Putamen (tissue), 1 donor: ENCODE results near the gene LHX4.

Experiments used
- DNase-seq: peaks from one replicate; pipeline ENCODE4 v3.0.0-alpha.2; 2016; ENCODE audit warnings: low spot score

The LHX4 gene

DNA sequence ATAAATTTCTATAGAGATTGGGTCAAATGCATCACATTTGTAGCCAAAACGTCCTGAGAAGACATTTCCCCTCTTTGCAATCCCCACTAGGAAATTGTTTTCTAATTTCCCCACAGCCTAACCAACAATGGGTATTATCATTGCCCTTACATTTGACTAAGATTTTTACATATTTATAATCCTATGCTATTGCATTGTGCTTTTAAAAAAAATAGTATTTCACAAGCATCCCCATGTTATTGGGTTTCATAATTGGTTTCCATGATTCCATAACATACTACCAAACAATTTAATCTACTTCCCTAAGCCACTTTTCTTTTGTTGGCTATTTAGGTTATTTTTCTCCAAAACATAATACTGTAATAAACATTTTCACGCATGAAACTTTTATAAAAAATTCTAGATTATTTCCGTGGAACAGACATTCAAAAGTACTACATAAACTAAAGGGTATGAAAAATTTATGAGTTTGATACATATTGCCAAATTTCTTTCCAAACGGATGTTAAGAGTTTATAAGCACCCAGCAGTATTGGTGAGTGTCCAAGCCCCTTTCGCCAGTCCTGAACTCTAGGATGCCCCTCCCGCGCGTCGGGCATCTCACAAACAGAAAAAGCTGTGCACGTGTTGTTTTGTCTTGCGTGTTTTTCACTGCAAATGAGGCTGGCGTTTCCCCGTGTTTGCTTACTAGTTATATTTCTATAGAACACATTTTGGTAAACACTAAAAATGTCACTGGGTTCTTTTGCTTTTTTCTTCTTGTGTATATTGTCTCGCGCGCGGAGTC is 2.0 kb upstream of the LHX4 start:
- DNase-seq: no peak

DNA sequence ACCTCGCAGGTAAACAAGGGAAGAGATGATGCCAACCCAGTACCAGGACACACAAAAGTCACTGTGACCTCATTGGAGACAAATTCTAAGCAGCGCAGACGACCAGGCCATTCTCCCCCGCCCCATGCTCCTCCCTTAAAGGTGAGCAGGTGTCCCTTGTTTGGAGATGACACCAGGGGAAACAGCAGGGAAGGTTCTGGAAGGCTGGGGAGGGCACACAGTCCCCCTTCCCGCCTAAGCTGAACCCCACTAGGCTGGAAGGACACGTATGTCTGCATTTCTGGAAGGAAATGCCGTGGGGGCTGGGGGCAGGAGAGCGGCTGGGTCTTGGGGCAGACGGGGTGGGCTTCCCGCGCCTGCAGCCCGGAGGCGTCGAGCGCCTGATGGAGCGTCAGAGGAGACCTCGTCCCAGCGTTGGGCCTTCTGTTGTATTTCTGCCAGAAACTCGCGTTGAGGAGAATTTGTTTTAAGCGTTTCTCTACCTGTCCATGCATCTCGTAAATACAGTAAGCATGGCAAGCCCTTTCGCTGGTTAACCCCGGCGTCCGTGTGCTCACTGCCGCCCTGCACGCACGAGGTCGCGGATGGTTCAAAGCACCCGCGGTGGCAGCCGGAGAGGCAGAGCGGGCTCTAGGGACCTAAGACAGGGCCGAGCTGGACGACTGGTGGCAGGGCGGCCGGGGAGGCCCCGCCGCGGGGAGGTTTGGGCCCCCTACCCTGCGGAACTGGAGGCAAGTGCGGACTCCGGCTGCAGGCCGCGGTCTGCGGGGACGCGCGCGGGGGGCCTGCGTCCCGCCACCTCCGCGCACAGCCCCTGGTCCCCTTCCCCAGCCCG is 1.2 kb upstream of the LHX4 start:
- no peak for DNase-seq

DNA sequence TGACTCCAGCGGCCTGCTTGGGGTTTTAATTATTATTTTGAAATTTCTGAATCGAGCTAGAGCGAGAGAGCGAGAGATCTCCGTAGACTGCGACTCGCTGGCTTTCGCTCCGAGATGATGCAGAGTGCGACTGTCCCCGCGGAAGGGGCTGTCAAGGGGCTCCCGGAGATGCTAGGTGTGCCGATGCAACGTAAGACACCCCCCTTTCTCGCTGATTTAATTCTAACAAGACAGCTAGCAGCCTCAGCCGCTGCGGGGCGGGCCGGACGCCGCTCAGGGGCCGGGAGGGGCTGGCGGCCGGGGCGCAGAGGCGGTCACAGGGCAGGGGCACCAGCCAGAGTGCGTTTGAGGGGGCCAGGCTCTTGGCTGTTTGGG is 339 bp downstream of the LHX4 start:
- DNase-seq: no peak

DNA sequence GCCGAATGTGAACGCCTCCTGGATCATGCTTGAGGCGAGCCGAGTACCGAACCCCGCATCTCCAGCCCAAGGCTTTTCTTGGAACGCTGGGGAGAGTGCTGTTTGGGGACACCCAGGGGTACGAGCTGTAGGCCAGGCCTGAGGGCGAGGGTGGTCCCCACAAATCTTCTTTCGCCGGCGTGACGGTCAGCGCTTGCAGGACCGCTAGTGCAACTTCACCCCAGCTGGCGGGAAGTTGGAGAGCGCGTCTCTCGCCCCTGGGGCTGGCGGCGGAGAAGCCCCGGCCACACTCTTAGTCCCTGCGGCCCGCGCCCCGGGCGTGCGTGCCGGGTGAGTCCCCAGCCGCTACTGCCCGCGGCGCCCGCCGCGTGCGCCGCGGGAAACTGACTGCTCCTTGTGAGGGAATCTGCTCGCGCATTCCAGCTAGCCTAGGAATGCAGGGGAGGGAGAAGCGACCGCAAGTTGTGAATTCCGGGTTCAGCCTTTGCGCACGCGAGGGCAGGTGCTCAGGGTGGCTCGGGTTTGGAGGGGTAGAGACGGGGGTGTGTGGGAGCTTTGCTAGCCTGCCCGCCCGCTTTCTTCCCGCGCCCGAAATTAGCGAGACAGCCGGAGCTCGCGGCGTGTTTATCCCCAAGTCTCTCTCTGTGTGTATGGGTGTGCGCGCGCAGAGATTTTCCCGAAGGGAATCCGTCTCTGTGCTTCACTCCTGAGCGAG is 884 bp downstream of the LHX4 start:
- no peak for DNase-seq

DNA sequence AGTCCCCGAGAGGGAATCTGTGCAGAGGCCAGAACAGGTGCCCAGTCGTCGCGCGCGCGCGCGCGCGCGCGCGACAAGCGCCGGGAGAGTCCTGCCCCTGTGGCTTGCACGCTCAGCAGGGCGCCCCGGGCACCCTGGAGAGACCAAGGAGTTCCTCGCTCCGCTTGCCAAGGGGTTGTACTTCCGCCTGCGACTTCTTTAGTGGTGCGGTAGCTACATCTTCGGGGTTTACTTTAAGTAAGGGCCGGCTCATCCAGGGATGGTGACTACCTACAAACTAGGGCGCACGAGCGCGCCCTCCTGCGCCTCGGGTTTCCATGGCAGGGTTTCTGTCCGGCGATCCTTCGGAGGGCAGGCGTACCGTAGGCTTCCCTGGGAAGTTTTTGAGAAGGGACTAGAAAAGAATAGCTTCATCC is 1.4 kb downstream of the LHX4 start:
- no peak for DNase-seq

DNA sequence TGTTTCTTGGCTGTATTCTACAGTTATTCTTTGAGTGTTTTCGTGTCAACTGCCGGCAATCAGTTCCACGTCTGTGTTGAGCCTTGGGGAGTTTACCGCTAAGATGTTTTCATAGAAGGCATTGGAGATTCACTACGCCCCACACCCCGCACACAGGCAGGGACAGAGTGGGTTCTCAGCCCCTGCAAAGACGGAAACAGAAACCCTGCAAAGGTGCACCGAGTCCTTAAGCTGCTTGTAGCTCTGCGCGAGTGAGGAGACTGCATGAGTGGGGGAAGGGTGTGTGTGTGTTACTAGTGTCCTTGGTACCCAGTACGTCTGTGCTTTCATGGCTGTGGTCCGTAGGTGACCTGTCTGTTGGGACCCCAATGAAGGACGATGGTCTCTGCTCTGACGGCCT is 1.9 kb downstream of the LHX4 start:
- DNase-seq: no peak

DNA sequence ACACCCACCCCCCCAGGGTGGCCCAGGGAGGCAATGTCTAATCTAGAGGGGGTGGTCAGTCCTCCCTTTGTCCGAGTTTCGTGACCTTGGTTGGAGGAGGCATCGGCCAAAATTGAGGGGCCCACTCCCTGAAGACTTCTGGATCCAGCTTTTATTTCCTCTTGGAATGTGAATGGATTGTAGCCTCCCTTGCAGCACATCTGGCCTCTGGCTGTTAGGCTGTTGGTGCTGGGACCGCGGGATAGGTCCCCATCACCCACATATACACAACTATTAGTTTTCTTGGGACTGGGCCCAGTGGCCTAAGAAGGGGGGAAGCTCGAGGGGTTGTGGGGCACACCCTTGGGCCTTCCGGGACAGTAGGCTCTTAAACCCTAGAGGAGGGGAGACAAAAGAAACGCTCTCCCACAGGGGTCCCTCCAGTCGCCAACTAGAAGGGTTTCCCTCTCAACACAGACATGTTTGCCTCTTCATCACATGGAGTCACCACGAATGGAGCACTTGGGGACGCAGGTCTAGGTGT is 2.5 kb downstream of the LHX4 start:
- DNase-seq: no peak

DNA sequence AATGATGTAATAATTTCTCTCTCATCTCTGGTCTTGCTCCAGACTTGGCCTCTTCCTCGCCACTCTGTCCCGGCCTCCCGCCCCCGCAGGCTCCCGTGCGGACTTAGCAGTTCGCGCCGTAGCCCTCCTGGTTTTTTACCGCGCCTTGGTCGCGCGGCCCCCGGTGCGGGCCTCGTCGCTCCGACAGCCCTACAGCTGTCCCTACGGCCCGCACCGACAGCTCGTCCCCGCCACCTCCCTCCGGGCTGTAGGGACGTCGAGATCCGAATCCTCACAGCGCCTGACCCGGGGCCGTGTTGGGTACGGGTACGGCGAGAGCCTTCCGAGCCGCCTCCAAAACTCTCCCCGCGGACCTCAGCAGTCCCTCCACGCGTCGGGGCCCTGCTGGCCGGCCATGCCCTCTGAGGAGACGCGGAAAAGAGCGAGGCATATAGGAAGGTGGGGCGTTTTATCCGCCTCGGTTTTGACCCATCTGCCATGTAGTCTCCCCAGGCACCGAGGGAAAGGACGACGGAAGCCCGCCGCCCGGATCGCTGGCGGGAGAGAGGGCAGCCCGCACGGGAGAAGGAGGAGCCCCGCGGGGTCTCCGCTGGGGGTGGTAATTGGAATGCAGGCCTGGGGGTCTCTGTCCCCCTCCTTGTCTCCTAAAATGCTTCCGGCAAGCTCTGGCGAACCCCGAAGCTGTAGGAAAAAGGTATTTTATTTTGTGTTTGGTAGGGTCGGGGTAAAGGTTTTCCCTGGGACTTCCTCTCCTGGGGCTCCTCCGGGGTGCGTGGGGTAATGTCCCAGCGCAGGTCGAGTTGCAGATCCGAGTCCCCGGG is 3.3 kb downstream of the LHX4 start:
- no peak for DNase-seq

DNA sequence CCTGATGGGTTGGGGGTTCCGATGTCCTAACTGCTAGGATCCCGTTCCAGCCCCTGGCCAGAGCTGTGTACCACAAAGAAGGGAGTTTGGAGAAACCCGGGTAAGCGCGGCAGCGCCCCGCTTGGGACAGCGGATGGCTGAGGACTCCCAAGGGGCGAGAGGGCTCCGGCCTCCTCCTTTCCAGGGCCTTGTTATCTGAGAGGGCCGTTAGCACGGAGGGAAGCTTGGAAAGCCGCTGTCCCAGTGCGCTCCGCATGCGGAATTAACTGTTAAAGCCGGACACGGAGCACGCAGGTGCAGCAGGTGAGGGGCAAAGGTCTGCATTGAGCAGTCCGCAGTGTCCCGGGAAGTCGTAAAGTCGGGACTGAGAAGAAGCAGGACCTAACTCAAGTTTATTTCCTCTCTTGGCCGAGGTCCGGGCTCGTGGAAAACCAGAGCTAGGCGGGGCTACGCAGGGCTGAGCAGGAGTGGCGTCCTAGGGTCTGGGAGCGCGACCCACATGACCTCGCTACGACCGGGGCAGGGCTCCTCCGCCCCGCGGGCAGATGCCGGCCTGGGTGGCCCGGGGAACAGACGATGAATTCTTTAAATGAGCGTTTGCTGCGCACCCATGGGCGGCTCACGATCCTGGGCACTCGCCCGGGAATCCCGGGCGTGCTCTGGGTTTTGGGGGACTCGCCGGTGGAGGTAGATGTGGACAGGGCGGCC is 4.5 kb downstream of the LHX4 start:
- no peak for DNase-seq

DNA sequence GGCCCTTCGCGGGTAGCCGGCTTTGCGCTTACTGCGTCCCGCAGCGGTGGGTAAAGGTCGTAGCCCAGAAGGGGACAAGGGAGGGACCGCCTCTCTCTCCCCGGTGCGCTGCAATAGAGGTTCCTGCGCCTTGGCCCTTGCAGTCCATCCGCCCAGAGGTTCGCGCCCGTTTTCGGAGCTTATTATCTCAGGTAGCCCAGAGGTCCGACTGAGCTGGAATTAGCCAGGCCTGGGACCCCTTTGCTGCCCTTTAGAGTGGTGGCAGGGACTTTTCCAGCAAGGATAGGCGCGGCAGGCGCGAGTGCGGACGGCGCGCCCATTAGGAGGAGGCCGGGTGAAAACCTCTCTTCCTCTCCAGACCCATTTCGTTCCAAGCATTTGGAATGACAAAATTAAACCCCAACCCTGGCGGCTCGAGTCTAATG is 5.0 kb downstream of the LHX4 start:
- DNase-seq: no peak

DNA sequence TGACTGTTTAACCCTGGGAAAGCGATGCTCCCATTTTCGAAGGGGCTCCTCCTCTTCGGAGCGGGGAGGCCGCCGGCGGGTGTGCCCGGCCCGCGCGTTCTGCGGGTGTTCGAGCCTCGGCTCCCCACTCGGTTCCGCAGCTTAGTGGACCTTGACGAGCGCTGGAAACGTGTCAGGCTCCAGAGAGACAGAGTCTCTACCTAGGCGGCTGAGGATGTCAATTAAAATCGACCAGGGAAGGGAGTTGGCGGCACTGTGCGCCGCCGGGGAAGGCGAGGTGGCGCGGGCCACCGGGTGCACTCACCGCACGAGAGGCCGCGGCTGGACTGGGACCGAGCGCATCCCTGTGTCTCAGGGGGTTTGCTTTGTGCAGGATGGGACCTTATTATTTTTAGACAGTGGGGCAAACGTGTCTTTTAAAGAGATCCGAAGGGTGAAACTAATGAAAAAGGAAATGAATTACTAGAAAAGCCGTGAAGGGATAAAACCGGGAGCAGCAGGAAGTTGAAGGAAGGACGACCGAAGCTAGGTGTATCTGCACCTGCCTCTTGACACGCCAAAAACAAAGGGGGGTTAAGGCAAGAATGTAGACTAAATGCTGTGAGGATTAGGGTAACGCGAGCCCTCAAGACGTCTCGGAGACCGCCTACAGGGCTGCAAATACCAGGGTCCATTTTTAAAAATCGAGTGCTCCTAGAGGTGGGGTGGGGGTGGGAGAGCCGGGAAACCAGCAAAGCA is 5.6 kb downstream of the LHX4 start:
- no peak for DNase-seq

DNA sequence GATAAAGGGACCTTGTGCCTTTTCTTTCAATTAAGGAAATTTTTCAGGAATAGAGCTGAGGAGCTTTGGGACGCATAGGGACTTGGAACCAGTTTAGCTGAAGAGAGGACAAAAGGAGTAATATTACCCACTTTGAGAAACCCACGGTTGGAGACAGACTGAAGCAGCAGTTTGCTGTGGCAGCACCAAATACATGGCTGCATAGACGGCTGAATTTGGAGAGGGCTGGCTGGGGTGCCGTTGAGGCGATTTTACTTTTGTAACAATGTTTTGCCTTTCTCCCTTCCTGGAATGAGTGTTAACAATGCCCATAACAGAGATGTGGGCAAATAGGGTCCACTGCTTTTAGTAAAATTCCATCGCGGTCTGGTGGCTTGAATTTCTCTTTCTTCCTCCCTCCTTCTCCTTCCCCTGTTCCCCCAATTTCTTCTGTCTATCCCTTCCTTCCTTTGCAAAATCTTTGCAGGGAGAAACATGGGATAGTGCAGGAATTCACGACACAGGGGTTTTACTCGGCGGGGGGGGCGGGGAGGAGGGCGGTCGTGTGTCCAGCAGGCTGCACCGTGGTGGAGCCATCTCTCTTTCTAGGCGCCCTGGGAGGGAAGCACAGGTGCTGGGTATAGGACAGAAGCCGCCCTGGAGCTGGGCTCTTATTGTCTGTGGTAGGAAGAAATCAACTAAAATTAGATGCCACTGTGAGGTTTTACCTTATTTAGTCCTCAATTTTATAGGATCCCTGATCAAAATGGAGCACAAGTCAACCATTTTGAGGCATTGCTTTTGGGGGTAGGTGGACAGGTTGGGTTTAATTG is 6.8 kb downstream of the LHX4 start:
- DNase-seq: no peak

DNA sequence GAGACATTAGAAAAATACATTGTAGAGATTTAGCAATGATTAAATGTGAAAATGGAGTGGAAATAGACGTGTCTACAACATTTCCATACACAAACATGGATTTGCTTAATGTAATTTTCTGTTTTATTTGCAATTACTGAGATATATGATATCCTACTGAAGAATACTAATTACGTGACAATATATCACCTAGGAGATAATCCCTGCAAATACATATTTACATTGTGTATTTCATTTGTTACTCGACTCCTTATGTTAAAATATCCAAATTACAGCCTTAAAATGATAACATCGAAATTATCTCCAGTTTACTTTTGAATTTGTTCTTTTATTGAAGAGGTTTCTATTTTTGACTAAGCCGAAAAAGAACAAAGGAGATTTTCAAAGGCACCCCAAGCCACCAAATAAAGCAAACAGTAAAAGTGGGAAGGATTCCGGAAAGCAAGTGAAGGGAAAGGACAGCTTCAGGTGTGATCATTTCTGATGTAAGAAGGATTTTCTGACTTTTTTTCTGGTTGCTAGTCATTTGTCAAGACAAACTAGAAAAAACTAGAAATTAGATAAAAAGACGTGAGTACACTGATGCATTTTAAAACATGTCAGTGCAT is 7.9 kb downstream of the LHX4 start:
- no peak for DNase-seq

DNA sequence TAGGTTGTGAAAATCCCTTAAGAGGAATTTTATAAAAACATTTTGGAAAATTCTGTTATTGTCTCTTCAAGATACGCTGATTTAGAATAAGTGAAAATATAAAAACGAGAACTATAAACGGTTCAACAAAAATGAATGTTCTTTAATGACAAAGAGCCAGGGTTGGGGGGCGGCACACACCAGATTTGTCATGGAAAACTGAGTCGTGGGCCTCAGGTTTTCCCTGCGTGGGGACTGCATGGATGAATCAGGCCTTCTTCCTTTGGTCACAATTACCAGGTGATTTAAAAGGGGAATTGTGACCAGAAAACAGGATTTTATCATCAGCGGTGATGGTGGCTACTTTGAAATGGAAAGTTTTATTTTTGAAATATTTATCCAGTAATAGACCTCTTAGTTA is 8.6 kb downstream of the LHX4 start:
- no peak for DNase-seq

DNA sequence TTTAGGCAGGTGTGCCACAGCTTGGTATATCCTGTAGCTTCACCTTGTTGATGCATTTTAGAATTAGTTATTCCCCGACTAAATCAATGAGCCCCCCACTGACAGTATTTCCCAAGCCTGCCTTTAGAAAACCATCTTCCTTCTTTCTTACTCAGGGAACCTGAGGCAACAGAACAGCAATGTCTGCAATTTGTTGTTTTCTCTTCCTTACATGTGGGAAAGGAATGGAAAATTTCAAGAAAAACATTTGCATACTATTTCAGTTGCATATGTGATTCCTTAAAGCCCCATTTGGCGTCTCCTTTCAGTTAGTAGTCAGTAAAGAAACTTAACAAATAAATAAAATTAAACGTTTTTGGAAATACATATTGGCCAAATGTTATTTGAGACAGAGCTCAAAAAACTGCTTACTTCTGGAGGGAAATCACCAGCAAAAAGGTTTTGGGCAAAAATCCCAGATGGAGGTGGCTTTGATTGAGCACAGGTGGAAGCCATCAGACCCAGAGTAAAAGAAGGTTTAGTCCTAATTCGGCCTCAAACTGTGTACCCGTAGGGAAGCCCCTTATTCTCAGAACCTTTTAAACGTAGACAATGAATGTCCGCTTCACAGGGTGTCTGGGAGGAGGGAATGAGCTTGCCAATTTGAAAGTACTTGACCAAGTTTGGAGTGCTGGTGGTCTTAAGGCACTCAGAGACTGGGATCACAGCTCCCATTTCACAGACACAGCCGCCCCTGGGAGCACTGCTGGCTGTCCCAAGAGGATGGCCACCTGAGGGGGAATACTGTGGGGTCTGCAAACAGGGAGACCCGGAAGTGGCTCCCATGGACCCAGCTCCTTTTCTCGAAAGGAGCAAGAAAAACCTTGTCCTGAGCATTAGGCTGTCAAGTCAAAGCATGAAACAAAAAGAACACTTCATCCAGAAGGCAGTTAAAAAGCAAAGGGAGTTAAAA is 9.4 kb downstream of the LHX4 start:
- DNase-seq: no peak

DNA sequence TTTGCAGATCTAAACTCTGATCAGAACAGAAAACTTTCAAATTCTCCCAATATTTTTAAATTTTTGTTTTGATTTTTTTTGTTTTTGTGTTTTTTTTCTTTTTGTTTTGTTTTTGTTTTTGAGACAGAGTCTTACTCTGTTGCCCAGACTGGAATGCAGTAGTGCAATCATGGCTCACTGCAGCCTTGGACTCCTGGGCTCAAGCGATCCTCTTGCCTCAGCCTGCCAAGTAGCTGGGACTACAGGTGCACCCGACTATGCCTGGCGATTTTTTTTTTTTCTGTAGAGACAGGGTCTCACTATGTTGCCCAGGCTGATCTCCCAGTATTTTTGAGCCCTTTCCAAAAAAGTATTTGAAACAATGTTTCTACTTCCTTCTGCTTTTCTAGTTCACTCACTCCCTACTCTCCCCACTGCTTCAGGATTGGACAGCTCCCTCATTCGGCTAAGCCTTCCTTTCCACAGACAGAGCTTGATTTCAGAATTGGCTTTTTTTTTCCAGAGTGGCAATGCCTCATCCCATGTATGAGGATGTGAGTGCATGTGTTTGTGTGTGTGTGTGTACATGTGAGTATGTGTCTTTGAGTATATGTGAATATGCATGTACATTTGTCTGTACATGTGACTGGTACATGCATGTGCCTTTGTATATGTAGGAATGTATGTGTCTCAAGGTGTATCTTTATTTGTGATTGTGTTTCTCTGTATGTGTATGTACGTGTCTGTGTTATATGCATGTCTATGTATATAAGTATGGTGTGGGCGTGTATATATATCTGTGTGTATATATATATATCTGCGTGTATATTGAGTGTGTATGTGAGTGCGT is 11.9 kb downstream of the LHX4 start:
- no peak for DNase-seq
